IPS-15b (cell line): Measurements from ENCODE around the gene BOD1L1.
A peak's percentile ranks its signal among the peaks of the same experiment; 100 is the strongest.

Experiments
- H3K27me3 ChIP-seq: one replicate; pipeline ENCODE4 v1.6.1; 2013; ENCODE audit warnings: low read length; ENCODE audit not compliant: control insufficient read depth, insufficient read depth
- H3K36me3 ChIP-seq: one replicate; pipeline ENCODE4 v1.6.1; 2013; ENCODE audit warnings: low read length; ENCODE audit not compliant: control insufficient read depth, insufficient read depth
- H3K4me1 ChIP-seq: one replicate; pipeline ENCODE4 v1.6.1; 2013; ENCODE audit warnings: mild to moderate bottlenecking, low read length; ENCODE audit not compliant: control insufficient read depth, insufficient read depth
- H3K4me3 ChIP-seq: one replicate; pipeline ENCODE4 v1.5.1; 2013; ENCODE audit warnings: low read depth, low read length
- H3K9ac ChIP-seq: one replicate; pipeline ENCODE4 v1.6.1; 2013; ENCODE audit warnings: low read depth, mild to moderate bottlenecking, low read length
- H3K9me3 ChIP-seq: one replicate; pipeline ENCODE4 v1.6.1; 2013; ENCODE audit warnings: mild to moderate bottlenecking, low read length; ENCODE audit not compliant: control insufficient read depth, insufficient read depth

BOD1L1 gene

DNA sequence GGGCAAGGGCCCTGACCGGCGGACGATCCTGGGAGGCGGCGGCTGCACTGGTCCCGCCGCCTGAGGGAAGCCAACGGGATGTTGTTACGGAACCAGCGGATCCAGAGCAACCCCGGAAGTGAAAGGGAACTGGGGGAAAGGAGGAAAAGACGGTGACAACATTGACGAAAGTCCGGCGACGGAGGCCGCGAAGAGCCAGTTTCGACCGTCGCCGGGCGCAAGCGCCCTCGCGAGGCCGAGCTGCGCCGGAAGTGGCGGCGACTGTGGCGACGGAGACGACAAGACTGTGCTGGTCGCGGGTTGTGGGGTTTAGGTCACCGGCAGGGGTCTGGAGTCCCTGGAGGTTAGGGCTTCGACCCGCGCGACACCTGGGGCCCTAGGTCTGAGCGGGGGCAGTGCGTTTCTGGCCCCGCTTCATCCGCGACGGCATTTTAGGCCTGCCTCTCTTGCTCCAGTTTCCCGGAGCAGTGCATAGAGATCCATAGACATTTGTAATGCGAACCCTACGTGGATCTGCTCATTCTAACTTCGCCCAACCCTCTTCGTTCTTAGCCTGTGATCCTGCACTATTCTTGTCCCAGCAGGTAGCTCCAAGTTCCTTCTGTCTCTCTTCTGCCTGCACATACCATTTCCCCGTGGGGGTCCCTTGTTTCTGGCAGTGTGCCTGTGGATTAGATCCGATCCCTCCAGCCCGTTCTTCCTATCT is at the start of gene BOD1L1:
Gene BOD1L1 (minus strand): TSS at position 120 of the 706 bp plus-strand sequence. CDS start 138 bp downstream, outside the sequence.
- Histone ChIP-seq H3K36me3 (no peaks in the 10 kb centered on the region), H3K4me3 (peak within 1 kb of the TSS; percentile 74), H3K4me1 (no peaks in the 10 kb centered on the region), H3K9ac (peak within 1 kb of the TSS; percentile 80), H3K27me3 (no peaks in the 10 kb centered on the region), H3K9me3 (no peaks in the 10 kb centered on the region)

DNA sequence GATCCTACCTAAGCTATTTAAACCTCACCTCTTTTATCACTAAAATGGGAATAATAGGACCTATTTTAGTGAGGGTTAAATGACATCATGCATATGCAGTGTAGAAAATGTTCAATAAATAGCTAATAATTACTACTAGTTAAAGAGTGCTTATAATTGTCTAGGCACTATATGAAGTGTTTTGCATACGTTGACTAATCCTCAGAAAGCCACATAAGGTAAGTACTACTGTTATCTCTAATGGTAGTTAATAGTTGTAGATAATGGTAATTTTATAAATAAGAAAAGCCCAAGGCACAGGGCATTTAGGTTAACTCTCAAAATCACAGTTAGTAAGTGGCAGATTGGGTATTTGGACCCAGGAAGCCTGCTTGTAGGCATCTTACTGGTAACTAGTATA is 47.4 kb upstream of the BOD1L1 start:
- Histone ChIP-seq H3K27me3 (no peaks in the 10 kb centered on the region), H3K9ac (no peak overlapping the region), H3K4me3 (no peak overlapping the region), H3K9me3 (no peaks in the 10 kb centered on the region), H3K4me1 (no peaks in the 10 kb centered on the region), H3K36me3 (no peaks in the 10 kb centered on the region)

DNA sequence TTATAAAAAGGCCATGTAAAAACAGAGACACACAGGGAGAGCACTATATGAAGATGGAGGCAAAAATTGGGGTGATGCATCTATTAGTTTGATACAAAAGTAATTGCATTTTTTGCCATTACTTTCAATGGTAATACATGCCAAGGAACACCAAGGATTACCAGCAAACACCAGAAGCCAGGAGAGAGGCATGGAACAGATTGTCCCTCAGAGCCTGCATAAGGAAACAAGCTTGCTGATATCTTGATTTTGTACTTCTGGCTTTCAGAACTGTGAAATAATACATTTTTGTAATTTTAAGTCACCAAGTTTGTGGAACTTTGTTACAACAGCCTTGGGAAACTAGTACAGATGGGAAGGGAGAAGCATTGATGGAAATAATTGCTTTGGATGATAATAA is 45.6 kb upstream of the BOD1L1 start:
- H3K4me1 ChIP-seq = no peaks in the 10 kb centered on the region
- no peaks in the 10 kb centered on the region for H3K36me3 ChIP-seq
- H3K9ac ChIP-seq = no peak overlapping the region

DNA sequence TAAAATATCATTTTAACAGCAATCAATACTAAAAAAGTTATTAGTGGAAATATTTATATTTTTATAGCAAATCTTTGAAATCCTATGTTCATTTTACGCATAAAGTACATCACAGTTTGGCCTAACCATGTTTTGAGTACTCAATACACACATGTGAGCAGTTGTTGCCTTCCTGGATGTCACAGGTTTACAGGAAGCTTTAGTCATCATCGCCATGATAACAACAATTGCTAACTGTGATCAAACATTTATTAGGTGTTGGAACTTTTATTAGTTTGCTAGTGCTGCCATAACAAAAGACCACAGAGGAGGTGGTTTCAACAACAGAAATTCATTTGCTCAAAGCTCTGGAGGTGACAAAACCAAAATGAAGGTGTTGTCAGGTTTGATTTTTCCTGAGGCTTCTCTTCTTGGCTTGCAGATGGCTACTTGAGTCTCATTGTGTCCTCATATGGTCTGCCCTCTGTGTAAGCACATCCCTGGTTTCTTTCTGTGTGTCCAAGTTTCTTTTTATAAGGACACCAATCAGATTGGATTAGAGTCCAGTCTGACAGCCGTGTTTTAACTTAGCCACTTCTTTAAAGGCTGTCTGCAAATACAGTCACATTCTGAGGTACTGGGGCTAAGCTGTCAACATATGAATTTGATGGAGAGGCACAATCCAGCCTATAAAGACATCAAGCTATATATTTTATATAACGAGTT is 43.1 kb upstream of the BOD1L1 start:
- no peaks in the 10 kb centered on the region for H3K4me1 ChIP-seq
- no peak overlapping the region for H3K4me3 ChIP-seq
- no peaks in the 10 kb centered on the region for H3K36me3 ChIP-seq
- H3K9me3 ChIP-seq = no peaks in the 10 kb centered on the region
- H3K27me3 ChIP-seq = no peaks in the 10 kb centered on the region
- H3K9ac ChIP-seq = no peak overlapping the region

More for the DNA sequence above, 45.6 kb upstream of the BOD1L1 start:
- Histone ChIP-seq H3K9me3 (no peaks in the 10 kb centered on the region), H3K27me3 (no peaks in the 10 kb centered on the region), H3K4me3 (no peak overlapping the region)

DNA sequence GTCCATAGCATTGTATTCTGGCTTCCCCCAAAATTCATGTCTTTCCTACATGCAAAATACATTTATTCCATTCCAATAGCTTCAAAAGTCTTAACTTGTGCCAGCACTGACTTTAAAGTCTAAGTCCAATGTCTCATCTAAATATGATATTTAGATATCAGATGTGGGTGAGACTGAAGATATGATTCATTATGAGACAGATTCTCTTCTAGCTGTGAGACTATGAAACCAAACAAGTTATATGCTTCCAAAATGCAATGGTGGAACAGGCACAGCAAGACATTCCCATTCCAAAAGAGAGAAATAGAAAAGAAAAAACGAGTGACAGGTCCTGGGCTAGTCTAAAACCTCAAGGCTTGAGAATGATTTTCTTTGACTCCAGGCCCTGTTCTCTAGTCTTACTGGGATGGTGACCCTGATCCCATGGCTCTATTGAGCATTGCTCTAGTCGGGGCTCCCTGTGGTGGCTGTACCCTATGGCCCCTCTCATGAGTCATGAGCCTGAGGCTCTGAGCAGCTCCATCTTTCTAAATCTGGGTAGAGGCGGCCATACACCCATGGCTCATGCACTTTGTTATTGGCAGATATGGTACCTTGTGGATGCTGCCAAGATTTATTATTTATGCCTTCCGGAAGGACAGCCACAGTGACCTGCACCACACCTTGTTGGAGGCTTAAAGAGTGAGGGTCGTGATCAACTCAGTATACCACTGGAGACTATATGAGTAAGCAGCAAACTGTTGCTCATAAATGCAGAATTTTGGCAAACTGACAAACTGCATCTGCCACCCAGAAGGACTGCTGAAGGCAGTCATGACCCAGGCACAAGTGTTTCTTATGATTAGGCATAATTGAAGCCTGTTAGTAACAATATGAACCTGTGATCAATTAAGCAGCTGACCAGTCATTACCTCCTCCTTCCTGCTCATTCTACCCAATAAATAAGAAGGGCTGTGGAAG is 38.5 kb upstream of the BOD1L1 start:
- Histone ChIP-seq H3K36me3 (no peaks in the 10 kb centered on the region), H3K9ac (no peak overlapping the region), H3K9me3 (no peaks in the 10 kb centered on the region), H3K4me1 (no peaks in the 10 kb centered on the region), H3K27me3 (no peaks in the 10 kb centered on the region), H3K4me3 (no peak overlapping the region)

DNA sequence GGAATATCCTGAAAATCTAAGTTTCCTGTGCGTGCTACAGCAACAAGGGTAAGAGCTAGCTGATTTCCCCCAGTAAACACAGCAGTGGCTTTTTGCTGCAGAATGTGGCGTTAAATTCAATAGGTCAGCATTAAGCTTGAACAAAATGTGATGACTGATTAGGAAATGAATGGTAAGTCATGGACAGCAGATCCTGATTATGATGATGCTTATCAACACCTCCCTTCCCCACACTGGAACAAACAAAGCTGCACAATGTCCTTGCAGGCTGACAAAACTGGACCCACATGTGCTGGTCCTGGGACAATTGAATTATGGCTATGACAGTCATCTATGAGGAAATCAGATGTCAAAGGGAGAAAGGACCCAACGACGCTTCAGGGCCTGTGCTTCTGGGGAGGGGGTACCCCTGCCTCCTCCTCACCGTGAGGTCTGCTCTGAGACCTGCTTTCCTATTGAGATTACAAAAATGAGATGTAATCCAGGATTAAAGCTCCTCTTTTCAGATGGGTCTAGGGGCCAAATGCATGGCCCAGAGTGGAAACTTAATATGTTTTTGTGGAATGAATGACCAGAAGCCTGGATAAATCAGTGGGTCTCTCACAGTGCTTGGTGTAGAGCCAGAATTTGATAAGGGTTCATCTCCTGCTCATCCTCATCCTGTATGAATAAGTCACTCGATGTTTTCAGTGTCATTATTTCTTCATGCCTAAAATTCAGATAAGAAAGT is 32.0 kb upstream of the BOD1L1 start:
- Histone ChIP-seq H3K36me3 (no peaks in the 10 kb centered on the region), H3K27me3 (no peaks in the 10 kb centered on the region), H3K4me1 (peaks cover 3% of the 10 kb centered on the region), H3K9me3 (no peaks in the 10 kb centered on the region), H3K9ac (no peak overlapping the region), H3K4me3 (no peak overlapping the region)

DNA sequence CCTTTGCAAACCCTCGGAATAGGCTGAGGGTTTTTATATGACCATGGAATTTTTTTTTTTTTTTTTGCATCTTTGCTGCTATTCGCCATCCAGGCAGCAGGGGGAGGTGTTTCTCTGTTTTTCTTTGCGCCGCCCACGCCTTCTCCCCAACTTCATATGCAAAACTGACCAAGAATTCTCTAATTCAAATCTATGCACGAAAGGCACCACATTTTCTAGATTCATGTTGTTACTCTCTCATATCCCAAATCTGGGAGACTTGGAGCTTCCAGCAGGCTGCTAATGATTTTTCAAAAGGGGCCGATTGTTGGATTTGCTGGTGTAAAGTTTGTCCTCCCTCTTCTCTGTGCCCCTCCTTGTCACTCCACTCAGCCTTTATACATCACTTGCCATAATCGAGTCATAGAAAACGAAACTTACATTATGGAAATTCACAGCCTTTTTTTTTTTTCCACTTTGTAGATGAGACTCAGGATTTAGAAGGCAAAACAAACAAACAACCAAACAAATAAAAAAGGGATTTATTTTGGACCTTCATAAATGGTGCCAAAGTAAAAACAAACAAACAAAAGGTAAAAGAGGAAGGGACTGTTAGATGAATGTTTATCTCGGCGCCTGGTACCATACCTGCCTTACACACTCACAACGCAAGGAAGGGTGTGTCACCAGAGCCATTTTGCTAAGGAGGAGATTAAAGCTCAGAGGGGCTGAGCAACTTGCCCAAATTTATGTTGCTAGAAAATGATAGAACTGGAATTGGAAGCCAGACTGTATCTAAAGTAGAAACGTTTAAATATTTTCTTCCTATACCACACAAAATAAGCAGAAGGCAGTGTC is 29.3 kb upstream of the BOD1L1 start:
- Histone ChIP-seq H3K36me3 (no peaks in the 10 kb centered on the region), H3K4me1 (peaks cover 9% of the 10 kb centered on the region), H3K9ac (no peak overlapping the region), H3K4me3 (peak overlapping the region; percentile 28), H3K27me3 (no peaks in the 10 kb centered on the region), H3K9me3 (no peaks in the 10 kb centered on the region)

DNA sequence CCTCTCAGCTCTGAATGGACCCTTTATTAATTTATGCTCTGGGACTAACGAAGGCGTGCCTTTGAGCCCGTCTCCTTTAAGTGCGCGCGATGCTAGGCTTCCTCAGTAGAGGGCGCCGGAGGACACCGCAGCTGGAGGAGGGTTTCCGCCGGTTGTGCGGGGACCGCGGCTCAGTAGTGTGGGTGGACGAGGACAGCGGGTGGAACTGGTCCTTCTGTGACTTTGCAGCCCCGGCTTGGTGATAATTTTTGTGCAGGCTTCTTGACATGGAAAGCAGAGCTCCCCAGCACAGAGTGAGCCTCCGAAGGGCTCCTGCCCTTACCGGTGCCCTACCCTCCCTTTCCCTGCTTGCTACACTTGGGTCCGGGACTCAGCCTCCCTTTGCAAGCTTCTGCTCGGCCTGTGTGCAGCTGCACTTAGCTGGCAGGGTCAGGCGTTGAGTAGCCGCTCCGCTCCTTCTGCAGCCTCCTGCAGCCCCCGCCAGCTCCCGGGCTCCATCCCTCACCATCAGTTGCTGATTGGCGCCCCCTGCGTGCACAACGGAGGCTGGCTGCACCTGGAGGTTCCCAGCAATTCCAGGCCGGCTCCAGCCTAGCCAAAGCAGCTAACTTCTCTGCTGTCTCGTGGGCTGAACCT is 26.8 kb upstream of the BOD1L1 start:
- Histone ChIP-seq H3K4me3 (peak overlapping the region; percentile 90), H3K4me1 (peaks cover 9% of the 10 kb centered on the region), H3K36me3 (no peaks in the 10 kb centered on the region), H3K9me3 (no peaks in the 10 kb centered on the region), H3K9ac (peak overlapping the region; percentile 81), H3K27me3 (no peaks in the 10 kb centered on the region)

DNA sequence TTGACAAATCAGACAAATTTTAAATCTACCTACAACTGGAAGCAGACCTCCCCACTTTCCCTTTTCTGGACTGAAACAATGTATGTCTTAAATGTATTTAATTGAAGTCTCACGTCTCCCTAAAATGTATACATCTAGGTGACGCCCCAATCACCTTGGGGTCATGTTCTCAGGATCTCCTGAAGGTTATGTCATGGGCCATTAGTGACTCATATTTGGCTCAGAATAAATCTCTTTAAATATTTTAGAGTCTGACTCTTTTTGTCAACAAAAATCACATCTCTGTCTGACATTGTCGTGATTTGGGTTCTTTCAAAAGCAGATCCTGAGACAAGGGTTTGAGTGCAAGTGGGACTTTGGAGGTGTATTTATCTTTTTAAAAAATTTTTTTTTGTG is 26.2 kb upstream of the BOD1L1 start:
- Histone ChIP-seq H3K27me3 (no peaks in the 10 kb centered on the region), H3K9ac (no peak overlapping the region), H3K4me3 (no peak overlapping the region), H3K4me1 (peaks cover 9% of the 10 kb centered on the region), H3K9me3 (no peaks in the 10 kb centered on the region), H3K36me3 (no peaks in the 10 kb centered on the region)

DNA sequence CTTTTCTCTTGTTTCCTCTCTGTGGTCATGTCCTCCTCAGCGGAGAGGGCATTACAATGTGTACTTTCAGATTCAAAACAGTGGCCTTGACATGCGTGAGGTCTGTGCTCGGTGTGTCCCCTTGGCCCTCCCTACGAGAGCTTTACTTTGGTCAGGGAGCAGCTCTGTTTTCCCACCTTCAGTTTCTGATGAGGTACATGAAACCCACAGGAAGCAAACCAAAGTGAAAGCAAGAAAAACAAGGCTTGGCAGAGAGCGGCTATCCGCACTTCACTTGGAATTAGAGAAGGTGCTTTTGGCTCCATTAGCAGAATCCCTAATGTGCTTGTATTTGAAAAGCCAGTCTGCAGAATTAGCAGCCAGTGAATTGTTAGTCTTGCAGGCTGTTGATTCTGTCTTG is 19.5 kb upstream of the BOD1L1 start:
- Histone ChIP-seq H3K36me3 (no peaks in the 10 kb centered on the region), H3K9ac (no peak overlapping the region), H3K27me3 (no peaks in the 10 kb centered on the region), H3K4me3 (no peak overlapping the region), H3K9me3 (no peaks in the 10 kb centered on the region), H3K4me1 (peaks cover 13% of the 10 kb centered on the region)
